ENCODE data around the gene CMIP. TPM values are rescaled to one million over a fixed set of nuclear protein-coding genes. Genes with fewer than 3 reads are reported as not detected.

The CMIP gene
- total RNA-seq, 1 experiment from 2014 or later: 12.7 TPM

GRCh38 chr16:81716478-81717225 is 272.0 kb downstream of the CMIP start:
- H3K79me2 ChIP-seq (ENCODE audit: low read length): no peaks in the 10 kb centered on the region
- no peaks in the 10 kb centered on the region for H3K9me2 ChIP-seq (replicated peaks; ENCODE audit: insufficient read depth, low read length)
- no peak overlapping the region for H3K4me3 ChIP-seq (ENCODE audit: low read length)
- H3K27me3 ChIP-seq (ENCODE audit: low read length): no peaks in the 10 kb centered on the region
- H4K20me1 ChIP-seq (ENCODE audit: insufficient read depth, low read depth, low read length): no peaks in the 10 kb centered on the region
- H3K9me3 ChIP-seq (ENCODE audit: low read length): peaks cover 2% of the 10 kb centered on the region
- no peak overlapping the region for H3K9ac ChIP-seq (ENCODE audit: low read length)
- H3K27ac ChIP-seq (ENCODE audit: low read length): no peak overlapping the region
- no peaks in the 10 kb centered on the region for H3K36me3 ChIP-seq (ENCODE audit: insufficient read depth, low read length)
- H3K4me2 ChIP-seq (ENCODE audit: low read depth, low read length, poor library complexity, severe bottlenecking): no peak overlapping the region
- no peak overlapping the region for H2AFZ ChIP-seq (ENCODE audit: low read length)
- DNase-seq: no peak
- H3K4me1 ChIP-seq (ENCODE audit: low read length): peaks cover 21% of the 10 kb centered on the region

GRCh38 chr16:81717662-81718189 is 273.1 kb downstream of the CMIP start:
- Histone ChIP-seq H4K20me1 (ENCODE audit: insufficient read depth, low read depth, low read length) (no peaks in the 10 kb centered on the region), H3K9me3 (ENCODE audit: low read length) (peaks cover 4% of the 10 kb centered on the region), H3K27me3 (ENCODE audit: low read length) (no peaks in the 10 kb centered on the region), H3K79me2 (ENCODE audit: low read length) (no peaks in the 10 kb centered on the region), H3K4me2 (ENCODE audit: low read depth, low read length, poor library complexity, severe bottlenecking) (no peak overlapping the region), H3K27ac (ENCODE audit: low read length) (no peak overlapping the region), H3K9me2 (replicated peaks; ENCODE audit: insufficient read depth, low read length) (no peaks in the 10 kb centered on the region), H3K4me3 (ENCODE audit: low read length) (no peak overlapping the region), H3K9ac (ENCODE audit: low read length) (no peak overlapping the region), H3K4me1 (ENCODE audit: low read length) (peaks cover 21% of the 10 kb centered on the region), H2AFZ (ENCODE audit: low read length) (no peak overlapping the region), H3K36me3 (ENCODE audit: insufficient read depth, low read length) (no peaks in the 10 kb centered on the region)
- DNase-seq: no peak

- Histone ChIP-seq H3K4me3 (ENCODE audit: low read length) (no peak overlapping the region), H3K79me2 (ENCODE audit: low read length) (no peaks in the 10 kb centered on the region), H3K9ac (ENCODE audit: low read length) (no peak overlapping the region), H3K9me3 (ENCODE audit: low read length) (peaks cover 4% of the 10 kb centered on the region), H3K4me1 (ENCODE audit: low read length) (peaks cover 21% of the 10 kb centered on the region), H3K36me3 (ENCODE audit: insufficient read depth, low read length) (no peaks in the 10 kb centered on the region), H2AFZ (ENCODE audit: low read length) (no peak overlapping the region), H3K27me3 (ENCODE audit: low read length) (no peaks in the 10 kb centered on the region), H3K9me2 (replicated peaks; ENCODE audit: insufficient read depth, low read length) (no peaks in the 10 kb centered on the region), H3K27ac (ENCODE audit: low read length) (no peak overlapping the region), H3K4me2 (ENCODE audit: low read depth, low read length, poor library complexity, severe bottlenecking) (no peak overlapping the region), H4K20me1 (ENCODE audit: insufficient read depth, low read depth, low read length) (no peaks in the 10 kb centered on the region)
- no peak for DNase-seq
Measured at GRCh38 chr16:81718637-81719036, 274.0 kb downstream of the CMIP start.

GRCh38 chr16:81719993-81720392 is 275.4 kb downstream of the CMIP start:
- H3K9ac ChIP-seq (ENCODE audit: low read length): no peak overlapping the region
- H3K27ac ChIP-seq (ENCODE audit: low read length): no peak overlapping the region
- no peak overlapping the region for H3K4me2 ChIP-seq (ENCODE audit: low read depth, low read length, poor library complexity, severe bottlenecking)
- H3K4me1 ChIP-seq (ENCODE audit: low read length): peaks cover 15% of the 10 kb centered on the region
- DNase-seq: no peak
- no peaks in the 10 kb centered on the region for H3K27me3 ChIP-seq (ENCODE audit: low read length)
- H3K4me3 ChIP-seq (ENCODE audit: low read length): no peak overlapping the region
- H3K36me3 ChIP-seq (ENCODE audit: insufficient read depth, low read length): no peaks in the 10 kb centered on the region
- H2AFZ ChIP-seq (ENCODE audit: low read length): no peak overlapping the region
- no peaks in the 10 kb centered on the region for H3K79me2 ChIP-seq (ENCODE audit: low read length)
- no peaks in the 10 kb centered on the region for H4K20me1 ChIP-seq (ENCODE audit: insufficient read depth, low read depth, low read length)
- peaks cover 4% of the 10 kb centered on the region for H3K9me3 ChIP-seq (ENCODE audit: low read length)
- H3K9me2 ChIP-seq (replicated peaks; ENCODE audit: insufficient read depth, low read length): no peaks in the 10 kb centered on the region

GRCh38 chr16:81720973-81721906 is 276.6 kb downstream of the CMIP start:
- H3K9ac ChIP-seq (ENCODE audit: low read length): no peak overlapping the region
- H4K20me1 ChIP-seq (ENCODE audit: insufficient read depth, low read depth, low read length): no peaks in the 10 kb centered on the region
- no peaks in the 10 kb centered on the region for H3K36me3 ChIP-seq (ENCODE audit: insufficient read depth, low read length)
- H3K4me3 ChIP-seq (ENCODE audit: low read length): no peak overlapping the region
- H3K27ac ChIP-seq (ENCODE audit: low read length): no peak overlapping the region
- H3K9me3 ChIP-seq (ENCODE audit: low read length): peaks cover 4% of the 10 kb centered on the region
- no peak overlapping the region for H2AFZ ChIP-seq (ENCODE audit: low read length)
- no peaks in the 10 kb centered on the region for H3K79me2 ChIP-seq (ENCODE audit: low read length)
- no peaks in the 10 kb centered on the region for H3K27me3 ChIP-seq (ENCODE audit: low read length)
- DNase-seq: no peak
- H3K4me1 ChIP-seq (ENCODE audit: low read length): peaks cover 2% of the 10 kb centered on the region; the same call in 1 of the 2 replicates
- H3K4me2 ChIP-seq (ENCODE audit: low read depth, low read length, poor library complexity, severe bottlenecking): no peak overlapping the region
- no peaks in the 10 kb centered on the region for H3K9me2 ChIP-seq (replicated peaks; ENCODE audit: insufficient read depth, low read length)

GRCh38 chr16:81723098-81723723 is 278.6 kb downstream of the CMIP start:
- H3K9ac ChIP-seq (ENCODE audit: low read length): no peak overlapping the region
- H3K79me2 ChIP-seq (ENCODE audit: low read length): no peaks in the 10 kb centered on the region
- H3K9me3 ChIP-seq (ENCODE audit: low read length): peaks cover 4% of the 10 kb centered on the region
- H3K4me2 ChIP-seq (ENCODE audit: low read depth, low read length, poor library complexity, severe bottlenecking): no peak overlapping the region
- H3K4me1 ChIP-seq (ENCODE audit: low read length): peaks cover 7% of the 10 kb centered on the region
- no peaks in the 10 kb centered on the region for H3K36me3 ChIP-seq (ENCODE audit: insufficient read depth, low read length)
- no peaks in the 10 kb centered on the region for H3K9me2 ChIP-seq (replicated peaks; ENCODE audit: insufficient read depth, low read length)
- H3K4me3 ChIP-seq (ENCODE audit: low read length): no peak overlapping the region
- peak; percentile 93 for DNase-seq
- no peak overlapping the region for H3K27ac ChIP-seq (ENCODE audit: low read length)
- H2AFZ ChIP-seq (ENCODE audit: low read length): no peak overlapping the region
- no peaks in the 10 kb centered on the region for H4K20me1 ChIP-seq (ENCODE audit: insufficient read depth, low read depth, low read length)
- H3K27me3 ChIP-seq (ENCODE audit: low read length): no peaks in the 10 kb centered on the region

- Histone ChIP-seq H3K9ac (ENCODE audit: low read length) (no peak overlapping the region), H2AFZ (ENCODE audit: low read length) (no peak overlapping the region), H3K36me3 (ENCODE audit: insufficient read depth, low read length) (no peaks in the 10 kb centered on the region), H3K9me3 (ENCODE audit: low read length) (no peaks in the 10 kb centered on the region), H3K4me2 (ENCODE audit: low read depth, low read length, poor library complexity, severe bottlenecking) (no peak overlapping the region), H3K4me3 (ENCODE audit: low read length) (no peak overlapping the region), H3K9me2 (replicated peaks; ENCODE audit: insufficient read depth, low read length) (no peaks in the 10 kb centered on the region), H4K20me1 (ENCODE audit: insufficient read depth, low read depth, low read length) (no peaks in the 10 kb centered on the region), H3K27ac (ENCODE audit: low read length) (no peak overlapping the region), H3K79me2 (ENCODE audit: low read length) (no peaks in the 10 kb centered on the region), H3K27me3 (ENCODE audit: low read length) (no peaks in the 10 kb centered on the region), H3K4me1 (ENCODE audit: low read length) (peaks cover 18% of the 10 kb centered on the region)
- no peak for DNase-seq
Measured at GRCh38 chr16:81728435-81728834, 283.8 kb downstream of the CMIP start.

- Histone ChIP-seq H3K4me3 (ENCODE audit: low read length) (no peak overlapping the region), H2AFZ (ENCODE audit: low read length) (no peak overlapping the region), H3K9ac (ENCODE audit: low read length) (no peak overlapping the region), H4K20me1 (ENCODE audit: insufficient read depth, low read depth, low read length) (no peaks in the 10 kb centered on the region), H3K27ac (ENCODE audit: low read length) (no peak overlapping the region), H3K9me3 (ENCODE audit: low read length) (no peaks in the 10 kb centered on the region), H3K36me3 (ENCODE audit: insufficient read depth, low read length) (no peaks in the 10 kb centered on the region), H3K4me1 (ENCODE audit: low read length) (peaks cover 18% of the 10 kb centered on the region), H3K4me2 (ENCODE audit: low read depth, low read length, poor library complexity, severe bottlenecking) (no peak overlapping the region), H3K27me3 (ENCODE audit: low read length) (no peaks in the 10 kb centered on the region), H3K79me2 (ENCODE audit: low read length) (no peaks in the 10 kb centered on the region), H3K9me2 (replicated peaks; ENCODE audit: insufficient read depth, low read length) (no peaks in the 10 kb centered on the region)
- DNase-seq: peak; percentile 80
Measured at GRCh38 chr16:81729451-81729850, 284.8 kb downstream of the CMIP start.
